Activated T-cell treated with anti-CD3 and anti-CD28 coated beads, Interleukin-2, amount 50 U/mL, for 72 hours (primary cell): ENCODE results near the gene ANO10. TPM values are rescaled to one million over a fixed set of nuclear protein-coding genes. Genes with fewer than 3 reads are reported as not detected.

Experiments used
- ATAC-seq, 2 donors: fragments of 150-1000 bp; cut with Tn5 transposase; replicated peaks in 1 of 2; 2 replicates each; pipeline ENCODE4 v1.10.0; 2021; ENCODE audit warnings: moderate library complexity in 2 of 2, mild to moderate bottlenecking in 1 of 2
- DNase-seq, 2 donors: peaks; one replicate each; pipeline ENCODE4 v3.0.0; 2021 to 2022; ENCODE audit warnings: mixed read lengths in 1 of 2
- H3K27ac Mint-ChIP-seq: one replicate; pipeline ENCODE4 v1.8.0; 2022; ENCODE audit warnings: mild to moderate bottlenecking, moderate library complexity, mixed read lengths
- H3K27me3 Mint-ChIP-seq: one replicate; pipeline ENCODE4 v1.8.0; 2022; ENCODE audit warnings: low read depth, mixed read lengths
- H3K36me3 Mint-ChIP-seq, 2 donors: one replicate each; pipeline ENCODE4 v1.8.0; 2022; ENCODE audit warnings: mixed read lengths in 2 of 2, mild to moderate bottlenecking in 1 of 2; ENCODE audit not compliant: insufficient read depth in 2 of 2
- H3K4me1 Mint-ChIP-seq: one replicate; pipeline ENCODE4 v1.8.0; 2022; ENCODE audit warnings: low read depth, mixed read lengths
- H3K4me3 Mint-ChIP-seq, 2 donors: one replicate each; pipeline ENCODE4 v1.8.0; 2022; ENCODE audit warnings: mild to moderate bottlenecking in 2 of 2, mixed read lengths in 2 of 2, moderate library complexity in 2 of 2
- H3K9me3 Mint-ChIP-seq, 2 donors: one replicate each; pipeline ENCODE4 v1.8.0; 2022; ENCODE audit warnings: mixed read lengths in 2 of 2
- total RNA-seq, 2 donors: library from RNA; stranded (reverse); gene quantifications; one replicate each; pipeline ENCODE4 v1.2.3, GENCODE V29; 2022

The ANO10 gene
- total RNA-seq, 2 donors from 2014 or later, result 10.7 to 11.8 TPM

DNA sequence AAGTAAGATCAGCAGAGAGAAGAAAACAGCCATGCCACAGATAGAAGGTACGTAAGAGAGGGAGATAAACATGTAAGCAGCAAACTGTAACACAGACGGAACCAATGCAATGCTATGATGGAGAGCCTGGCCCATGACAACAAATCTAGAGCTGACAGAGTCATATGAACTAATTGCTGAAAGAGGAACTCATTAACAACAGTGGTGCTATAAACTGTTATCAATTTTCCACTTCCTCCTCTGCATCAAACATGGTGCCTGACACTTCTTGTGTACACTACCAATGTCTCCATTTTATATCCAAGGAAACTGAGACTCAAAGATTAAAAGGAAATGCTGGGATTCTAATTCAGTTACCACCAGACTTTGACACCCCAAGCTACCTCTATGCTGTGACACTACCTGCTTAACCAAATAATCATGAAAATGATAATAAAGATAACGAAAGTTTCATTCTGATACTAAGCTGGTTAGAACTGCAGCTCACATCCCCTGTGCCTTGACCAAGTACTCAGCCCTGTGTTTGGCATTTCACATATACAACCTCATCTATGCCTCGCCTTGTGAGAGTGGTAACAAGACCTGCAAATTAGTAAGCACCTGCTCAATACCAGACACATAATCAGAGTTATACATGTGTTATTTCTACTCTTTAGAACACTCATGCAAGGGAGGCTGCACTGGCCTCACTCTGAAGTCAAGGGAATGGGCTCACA is 79.3 kb downstream of the ANO10 start:
- ATAC-seq, result peak; percentile 32 to 52
- no peaks in the 10 kb centered on the region for H3K9me3 Mint-ChIP-seq
- no peak overlapping the region for H3K27ac Mint-ChIP-seq
- no peaks in the 10 kb centered on the region for H3K27me3 Mint-ChIP-seq
- no peaks in the 10 kb centered on the region for H3K4me1 Mint-ChIP-seq
- no peak for DNase-seq
- H3K36me3 Mint-ChIP-seq, result no peaks in the 10 kb centered on the region
- no peak overlapping the region for H3K4me3 Mint-ChIP-seq

DNA sequence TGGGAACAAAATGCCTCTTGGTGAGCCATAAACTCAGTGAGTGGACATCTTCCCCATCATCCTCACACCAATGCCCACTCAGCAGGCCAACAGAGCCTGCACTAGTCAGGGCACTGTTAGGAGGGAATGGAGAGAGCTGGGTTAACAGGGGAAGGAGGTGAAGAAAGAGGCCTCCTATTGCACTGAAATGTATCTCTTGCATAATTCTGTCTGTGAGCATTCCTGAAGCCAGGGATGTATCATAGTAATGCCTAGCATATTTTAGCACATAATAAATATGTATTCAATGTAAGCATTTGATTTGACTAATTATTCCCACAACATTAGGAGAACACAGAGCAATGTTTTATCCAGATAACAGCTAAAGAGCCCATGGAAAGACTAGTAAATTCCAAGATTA is 81.2 kb downstream of the ANO10 start:
- H3K4me3 Mint-ChIP-seq, result no peak overlapping the region
- H3K27me3 Mint-ChIP-seq, result no peaks in the 10 kb centered on the region
- no peaks in the 10 kb centered on the region for H3K9me3 Mint-ChIP-seq
- DNase-seq (no peak), ATAC-seq (no peak)
- no peaks in the 10 kb centered on the region for H3K36me3 Mint-ChIP-seq
- H3K4me1 Mint-ChIP-seq, result peaks cover 5% of the 10 kb centered on the region
- H3K27ac Mint-ChIP-seq, result no peak overlapping the region

DNA sequence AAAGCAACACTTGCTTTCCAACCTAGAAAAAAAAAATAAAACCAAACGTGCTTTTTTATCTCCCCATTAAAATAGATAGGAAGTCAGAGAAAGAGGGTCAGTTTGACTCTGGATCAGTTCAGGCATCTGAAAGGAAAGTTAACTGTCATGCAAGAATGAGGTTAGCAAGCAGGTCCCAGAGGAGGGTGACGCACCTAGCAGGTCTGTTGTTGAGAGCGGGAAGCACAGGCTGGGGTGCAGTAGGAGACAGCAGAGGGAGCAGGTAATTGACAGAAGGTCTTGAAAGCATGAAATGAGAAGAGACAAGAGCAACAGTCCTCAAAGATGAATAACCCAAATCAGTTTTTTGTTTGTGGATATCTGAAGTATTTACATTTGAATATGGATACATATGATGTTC is 82.5 kb downstream of the ANO10 start:
- Mint-ChIP-seq H3K36me3 (no peaks in the 10 kb centered on the region), H3K27me3 (no peaks in the 10 kb centered on the region), H3K4me1 (peaks cover 5% of the 10 kb centered on the region), H3K9me3 (no peaks in the 10 kb centered on the region), H3K4me3 (no peak overlapping the region), H3K27ac (no peak overlapping the region)
- ATAC-seq, result no peak
- no peak for DNase-seq

DNA sequence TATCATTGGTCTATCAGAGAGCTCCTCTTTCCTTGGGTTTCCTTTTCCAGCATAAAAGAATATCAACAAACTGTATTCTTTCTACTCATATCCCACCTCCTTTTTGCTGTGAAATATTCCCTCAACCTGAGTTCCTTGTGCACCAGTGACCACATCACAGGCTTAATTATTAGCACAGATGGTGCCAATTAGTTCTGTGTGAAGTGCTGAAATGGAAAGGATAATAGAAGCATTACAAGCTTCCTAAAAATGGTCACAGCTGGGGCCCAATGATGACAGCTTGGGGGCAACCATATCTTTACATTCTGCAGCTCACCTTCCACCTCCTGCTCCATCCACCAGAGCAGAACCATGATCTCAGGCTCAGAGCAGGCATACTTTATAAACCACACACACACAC is 84.6 kb downstream of the ANO10 start:
- H3K27ac Mint-ChIP-seq, result no peak overlapping the region
- H3K36me3 Mint-ChIP-seq, result no peaks in the 10 kb centered on the region
- H3K4me3 Mint-ChIP-seq, result no peak overlapping the region
- no peaks in the 10 kb centered on the region for H3K9me3 Mint-ChIP-seq
- ATAC-seq (no peak), DNase-seq (no peak)
- H3K27me3 Mint-ChIP-seq, result no peaks in the 10 kb centered on the region
- peaks cover 6% of the 10 kb centered on the region for H3K4me1 Mint-ChIP-seq

DNA sequence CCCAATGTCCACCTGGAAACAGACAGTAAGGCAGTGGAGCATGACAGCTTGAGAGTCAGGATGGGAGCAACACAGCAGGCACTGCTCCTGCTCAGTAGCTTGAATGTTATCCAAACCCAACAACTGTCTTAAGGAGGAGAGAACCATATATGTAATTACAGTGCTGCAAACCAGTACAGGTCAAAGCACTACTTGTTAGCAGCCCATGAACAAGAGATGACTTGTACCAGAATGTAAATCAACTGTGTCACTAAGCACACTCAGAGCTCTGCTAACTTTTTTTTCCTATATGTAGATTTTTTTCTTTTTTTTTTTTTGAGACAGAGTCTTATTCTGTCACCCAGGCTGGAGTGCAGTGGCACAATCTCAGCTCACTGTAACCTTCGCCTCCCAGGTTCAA is 87.1 kb downstream of the ANO10 start:
- ATAC-seq, result peak; percentile 27 to 41
- no peaks in the 10 kb centered on the region for H3K27me3 Mint-ChIP-seq

DNA sequence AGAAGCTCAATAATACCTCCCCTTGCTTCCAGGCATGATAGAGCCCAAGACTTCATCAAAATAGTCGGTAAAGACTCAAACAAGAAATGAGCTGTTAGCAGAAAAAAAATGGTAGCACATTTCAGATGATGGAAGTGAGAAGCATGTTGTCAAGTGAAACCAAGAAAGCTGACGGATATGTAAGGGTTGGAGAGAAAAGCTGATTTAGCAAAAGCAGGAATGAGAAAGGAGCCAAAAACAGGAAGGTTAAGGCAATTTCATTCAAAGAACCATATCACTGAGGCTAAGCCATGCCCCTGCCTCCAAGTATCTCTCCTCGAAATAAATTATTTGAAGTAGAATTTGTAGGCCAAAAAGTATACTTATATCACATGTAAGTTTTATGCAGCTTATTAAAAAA is 88.8 kb downstream of the ANO10 start:
- Mint-ChIP-seq H3K36me3 (peaks cover 0 to 5% of the 10 kb centered on the region in 2 donors), H3K4me1 (peaks cover 14% of the 10 kb centered on the region), H3K4me3 (no peak overlapping the region), H3K9me3 (peaks cover 0 to 4% of the 10 kb centered on the region in 2 donors), H3K27me3 (no peaks in the 10 kb centered on the region), H3K27ac (no peak overlapping the region)
- DNase-seq, result no peak
- no peak for ATAC-seq

More for the DNA sequence above, 87.1 kb downstream of the ANO10 start:
- no peak for DNase-seq
- Mint-ChIP-seq H3K4me1 (peaks cover 14% of the 10 kb centered on the region), H3K27ac (no peak overlapping the region), H3K4me3 (no peak overlapping the region), H3K36me3 (no peaks in the 10 kb centered on the region), H3K9me3 (no peaks in the 10 kb centered on the region)

DNA sequence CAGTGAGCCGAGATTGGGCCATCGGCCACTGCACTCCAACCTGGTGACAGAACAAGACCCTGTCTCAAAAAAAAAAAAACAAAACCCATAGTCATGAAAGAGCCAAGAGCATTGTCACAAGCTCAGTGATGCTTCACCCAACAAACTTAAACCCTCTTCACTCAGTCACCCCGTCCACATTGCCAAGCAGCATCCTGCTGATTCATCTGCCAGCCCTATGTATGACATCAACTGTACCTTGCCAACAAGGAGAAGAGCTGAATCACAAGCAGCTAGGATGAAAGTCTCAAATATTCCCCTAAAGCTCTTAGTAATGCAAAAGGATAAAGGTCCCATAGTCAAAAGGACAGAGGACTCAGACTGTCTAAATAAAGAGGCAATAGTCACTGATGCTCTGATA is 90.0 kb downstream of the ANO10 start:
- peak; percentile 36 to 45 for DNase-seq

DNA sequence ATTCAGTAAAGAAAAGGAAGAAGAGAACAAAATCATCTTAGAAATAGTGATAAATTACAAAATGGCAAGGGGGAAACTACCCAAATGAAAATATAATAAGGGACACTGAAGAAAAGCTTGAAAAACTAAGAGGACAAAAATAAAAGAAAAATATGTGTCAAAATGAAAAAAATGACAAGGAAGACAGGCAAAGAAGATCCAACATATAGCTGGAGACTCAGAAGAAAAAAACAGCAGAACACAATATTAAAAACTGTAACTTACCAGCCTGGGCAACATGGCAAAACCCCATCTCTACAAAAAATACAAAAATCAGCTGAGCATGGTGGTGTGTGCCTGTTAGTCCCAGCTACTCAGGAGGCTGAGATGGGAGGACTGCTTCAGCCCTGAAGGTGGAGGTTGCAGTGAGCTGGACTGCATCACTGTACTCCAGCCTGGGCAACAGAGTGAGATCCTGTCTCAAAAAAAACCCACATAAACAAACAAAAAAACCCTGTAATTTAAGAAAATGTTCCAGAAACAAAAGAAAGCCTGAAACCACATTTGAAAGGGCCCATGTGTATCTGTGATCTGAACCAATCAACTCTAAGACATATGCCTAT is 93.2 kb downstream of the ANO10 start:
- peak overlapping the region; percentile 34 for H3K27ac Mint-ChIP-seq
- DNase-seq, result no peak
- no peak for ATAC-seq
- no peaks in the 10 kb centered on the region for H3K27me3 Mint-ChIP-seq
- peaks cover 9% of the 10 kb centered on the region for H3K4me1 Mint-ChIP-seq
- no peak overlapping the region for H3K4me3 Mint-ChIP-seq
- H3K36me3 Mint-ChIP-seq, result peaks cover 6 to 10% of the 10 kb centered on the region in 2 donors
- peaks cover 5 to 9% of the 10 kb centered on the region in 2 donors for H3K9me3 Mint-ChIP-seq

More for the DNA sequence above, 90.0 kb downstream of the ANO10 start:
- peaks cover 5 to 9% of the 10 kb centered on the region in 2 donors for H3K9me3 Mint-ChIP-seq
- H3K27me3 Mint-ChIP-seq, result no peaks in the 10 kb centered on the region
- H3K4me1 Mint-ChIP-seq, result peaks cover 10% of the 10 kb centered on the region
- H3K4me3 Mint-ChIP-seq, result no peak overlapping the region
- peaks cover 6 to 10% of the 10 kb centered on the region in 2 donors for H3K36me3 Mint-ChIP-seq
- peak; percentile 95 to 99 for ATAC-seq
- H3K27ac Mint-ChIP-seq, result peak overlapping the region; percentile 27

DNA sequence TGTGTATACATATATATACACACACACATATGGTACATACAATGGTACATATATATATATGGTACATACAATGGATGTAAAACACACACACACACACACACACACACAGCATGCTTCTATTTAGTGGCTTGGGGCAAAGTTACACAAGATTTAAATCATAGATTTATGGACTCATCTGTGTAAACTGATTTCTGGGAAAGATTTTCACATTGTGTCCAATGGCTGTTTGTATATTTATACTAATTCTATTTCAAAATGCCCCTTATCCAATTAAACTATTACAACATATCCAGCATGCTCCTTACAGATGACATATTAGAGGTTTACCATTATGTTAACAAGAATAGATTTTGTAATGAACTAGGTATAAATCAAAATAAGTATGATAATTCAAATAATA is 94.9 kb downstream of the ANO10 start:
- Mint-ChIP-seq H3K36me3 (peaks cover 6 to 10% of the 10 kb centered on the region in 2 donors), H3K9me3 (peaks cover 5 to 9% of the 10 kb centered on the region in 2 donors), H3K4me1 (peaks cover 7% of the 10 kb centered on the region), H3K27me3 (no peaks in the 10 kb centered on the region), H3K4me3 (no peak overlapping the region), H3K27ac (no peak overlapping the region)
- DNase-seq (no peak), ATAC-seq (no peak)

DNA sequence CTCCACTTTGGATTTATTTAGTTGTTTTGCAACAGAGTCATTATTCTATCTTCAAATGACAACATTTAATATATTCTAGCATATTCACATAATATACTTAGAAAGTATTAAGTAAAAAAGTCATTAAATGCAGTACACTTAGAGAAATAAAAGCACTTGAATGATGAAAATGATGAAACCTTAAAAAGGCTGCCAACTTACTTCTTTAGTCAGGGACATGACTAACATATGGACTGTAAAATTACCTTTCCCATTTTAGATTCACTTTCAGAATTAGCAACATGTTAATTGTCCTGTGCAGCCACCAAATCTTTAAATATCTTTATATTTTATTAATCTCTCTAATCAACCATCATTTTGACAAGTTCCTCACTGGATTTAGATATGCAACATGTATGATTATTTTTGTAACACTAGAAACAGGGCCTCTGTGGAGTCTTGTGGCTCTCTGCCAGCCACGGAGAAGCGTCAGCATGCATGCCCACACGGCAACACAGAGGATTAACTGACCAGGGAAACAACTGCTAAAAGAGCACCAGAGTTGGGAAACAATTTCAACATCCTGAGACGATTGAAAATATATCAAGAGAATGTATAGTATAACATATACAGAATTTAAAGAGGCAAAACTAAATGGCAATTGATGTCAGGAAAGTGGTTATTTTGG is 95.7 kb downstream of the ANO10 start:
- peaks cover 5 to 9% of the 10 kb centered on the region in 2 donors for H3K9me3 Mint-ChIP-seq
- peaks cover 6 to 14% of the 10 kb centered on the region in 2 donors for H3K36me3 Mint-ChIP-seq
- H3K27me3 Mint-ChIP-seq, result no peaks in the 10 kb centered on the region

DNA sequence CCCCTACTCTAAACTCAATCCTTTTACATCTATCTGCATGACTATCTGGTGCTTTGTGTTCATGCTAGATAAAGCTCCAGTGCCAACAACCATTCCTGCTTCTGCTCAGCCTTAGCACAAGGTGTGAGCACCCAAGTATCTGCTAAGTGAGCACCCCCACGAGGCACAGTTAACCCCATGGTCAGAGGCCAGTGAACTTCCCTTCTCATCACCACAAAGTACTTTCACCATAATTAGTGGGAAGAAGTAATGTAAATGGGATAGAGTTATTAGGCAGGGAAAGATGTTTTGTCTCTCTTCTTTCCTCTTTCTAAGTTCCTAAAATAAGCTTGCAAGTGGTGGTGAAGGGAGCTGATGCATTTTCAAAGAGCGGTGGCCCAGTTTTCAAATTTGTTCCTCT is 96.4 kb downstream of the ANO10 start:
- DNase-seq (no peak), ATAC-seq (no peak)
- H3K27ac Mint-ChIP-seq, result no peak overlapping the region
- H3K27me3 Mint-ChIP-seq, result no peaks in the 10 kb centered on the region
- H3K4me1 Mint-ChIP-seq, result peaks cover 5% of the 10 kb centered on the region
- peaks cover 6 to 15% of the 10 kb centered on the region in 2 donors for H3K36me3 Mint-ChIP-seq
- no peak overlapping the region for H3K4me3 Mint-ChIP-seq
- peaks cover 5 to 9% of the 10 kb centered on the region in 2 donors for H3K9me3 Mint-ChIP-seq

More for the DNA sequence above, 95.7 kb downstream of the ANO10 start:
- DNase-seq (no peak), ATAC-seq (no peak)
- H3K27ac Mint-ChIP-seq, result no peak overlapping the region
- H3K4me3 Mint-ChIP-seq, result no peak overlapping the region
- peaks cover 5% of the 10 kb centered on the region for H3K4me1 Mint-ChIP-seq

DNA sequence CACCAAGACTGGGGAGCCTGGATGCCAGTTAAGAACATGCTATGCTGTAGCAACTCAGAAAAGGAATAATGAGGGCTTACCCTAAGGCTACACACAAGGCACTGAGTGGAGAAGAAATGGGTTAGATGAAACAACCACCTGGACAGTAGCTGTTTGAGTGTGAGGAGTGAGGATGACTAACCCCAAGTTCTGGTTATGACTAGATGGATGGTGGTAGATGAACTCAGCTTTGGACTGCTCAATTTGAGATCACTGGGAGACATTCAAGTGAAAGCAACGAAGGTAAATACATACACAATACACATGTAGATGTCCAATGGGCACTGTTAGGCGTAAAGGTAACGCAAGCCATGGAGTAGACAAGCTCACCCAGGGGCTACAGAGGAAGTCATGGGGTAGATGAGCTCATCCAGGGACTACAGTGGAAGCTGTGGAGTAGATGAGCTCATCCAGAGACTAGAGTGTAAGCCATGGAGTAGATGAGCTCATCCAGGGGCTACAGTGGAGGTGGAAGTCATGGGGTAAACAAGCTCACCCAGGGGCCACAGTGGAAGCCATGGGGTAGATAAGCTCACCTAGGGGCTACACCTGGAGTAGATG is 98.3 kb downstream of the ANO10 start:
- Mint-ChIP-seq H3K27ac (no peak overlapping the region), H3K4me1 (peaks cover 5% of the 10 kb centered on the region), H3K9me3 (peaks cover 11 to 16% of the 10 kb centered on the region in 2 donors), H3K36me3 (peaks cover 19 to 29% of the 10 kb centered on the region in 2 donors), H3K27me3 (no peaks in the 10 kb centered on the region), H3K4me3 (no peak overlapping the region)
- DNase-seq (peak; percentile 56 to 70), ATAC-seq (peak; percentile 86 to 88)
